ENCODE measurements around the gene SPIB. TPM values are rescaled to one million over a fixed set of nuclear protein-coding genes. Genes with fewer than 3 reads are reported as not detected.

Gene SPIB
- total and polyA plus RNA-seq, 3 experiments from 2014 or later: 0.52 to 2.2 (median 1.00) TPM

- POLR2A ChIA-PET: no interaction called here
- H3K36me3 ChIP-seq (ENCODE audit: insufficient read depth, low read length): no peaks in the 10 kb centered on the region
These were observed 6.8 kb downstream of the SPIB start for GRCh38 chr19:50425581-50425980.

GRCh38 chr19:50427318-50427925 is 8.7 kb downstream of the SPIB start:
- H3K36me3 Mint-ChIP-seq: peaks cover 0 to 4% (median 0%) of the 10 kb centered on the region in 3 donors
- DNase-seq: no peak
- peaks cover 7% of the 10 kb centered on the region for H3K4me1 ChIP-seq (ENCODE audit: insufficient read depth, low read length)
- H3K4me3 Mint-ChIP-seq: peak overlapping the region in 2 of 7 donors; percentile 3 to 52
- no peaks in the 10 kb centered on the region for H3K27me3 ChIP-seq (ENCODE audit: insufficient read depth, low read length, poor library complexity, severe bottlenecking)
- H3K27ac ChIP-seq (ENCODE audit: low read depth, low read length): no peak overlapping the region
- no peaks in the 10 kb centered on the region for H3K9me3 Mint-ChIP-seq
- no peak overlapping the region for H3K4me3 ChIP-seq (ENCODE audit: low read length)
- no peaks in the 10 kb centered on the region for H3K9me3 ChIP-seq (ENCODE audit: low read length)
- H3K4me1 Mint-ChIP-seq: peaks cover 11 to 15% (median 12%) of the 10 kb centered on the region in 3 donors
- POLR2A ChIA-PET: interaction anchor here (0.6 kb wide), 1 partner anchor 35 kb away, joined by 3 read pairs; no protein-coding TSS in a partner anchor
- peaks cover 21 to 37% of the 10 kb centered on the region in 2 donors for H3K27me3 Mint-ChIP-seq
- H3K27ac Mint-ChIP-seq: no peak overlapping the region
- no peaks in the 10 kb centered on the region for H3K36me3 ChIP-seq (ENCODE audit: insufficient read depth, low read length)
- CTCF ChIA-PET: no interaction called here

More at GRCh38 chr19:50425581-50425980, 6.8 kb downstream of the SPIB start:
- Mint-ChIP-seq H3K9me3 (no peaks in the 10 kb centered on the region), H3K4me3 (no peak overlapping the region), H3K27me3 (peaks cover 26 to 39% of the 10 kb centered on the region in 2 donors), H3K4me1 (peaks cover under 1 to 4% (median 2%) of the 10 kb centered on the region in 3 donors), H3K27ac (no peak overlapping the region), H3K36me3 (no peaks in the 10 kb centered on the region)
- Histone ChIP-seq H3K27ac (ENCODE audit: low read depth, low read length) (no peak overlapping the region), H3K4me1 (ENCODE audit: insufficient read depth, low read length) (no peaks in the 10 kb centered on the region), H3K9me3 (ENCODE audit: low read length) (no peaks in the 10 kb centered on the region), H3K4me3 (ENCODE audit: low read length) (no peak overlapping the region), H3K27me3 (ENCODE audit: insufficient read depth, low read length, poor library complexity, severe bottlenecking) (no peaks in the 10 kb centered on the region)
- no peak for DNase-seq
- CTCF ChIA-PET: no interaction called here

GRCh38 chr19:50427997-50428425 is 9.3 kb downstream of the SPIB start:
- H3K27me3 Mint-ChIP-seq: peaks cover 21 to 43% of the 10 kb centered on the region in 2 donors
- H3K27me3 ChIP-seq (ENCODE audit: insufficient read depth, low read length, poor library complexity, severe bottlenecking): peaks cover 4% of the 10 kb centered on the region
- no peak overlapping the region for H3K27ac Mint-ChIP-seq
- CTCF ChIA-PET: interaction anchor here (1.2 kb wide), 1 partner anchor 60 kb away, joined by 3 read pairs; no protein-coding TSS in a partner anchor
- no peaks in the 10 kb centered on the region for H3K9me3 ChIP-seq (ENCODE audit: low read length)
- peak in 1 of 5 donors; percentile 23 for DNase-seq
- POLR2A ChIA-PET: interaction anchor here (0.6 kb wide), 1 partner anchor 34 kb away, joined by 3 read pairs; no protein-coding TSS in a partner anchor
- no peaks in the 10 kb centered on the region for H3K9me3 Mint-ChIP-seq
- no peaks in the 10 kb centered on the region for H3K36me3 ChIP-seq (ENCODE audit: insufficient read depth, low read length)
- peaks cover 0 to 4% (median 0%) of the 10 kb centered on the region in 3 donors for H3K36me3 Mint-ChIP-seq
- H3K27ac ChIP-seq (ENCODE audit: low read depth, low read length): no peak overlapping the region
- peaks cover 9% of the 10 kb centered on the region for H3K4me1 ChIP-seq (ENCODE audit: insufficient read depth, low read length)
- H3K4me3 ChIP-seq (ENCODE audit: low read length): peak overlapping the region; percentile 28
- H3K4me1 Mint-ChIP-seq: peaks cover 11 to 15% (median 12%) of the 10 kb centered on the region in 3 donors
- H3K4me3 Mint-ChIP-seq: peak overlapping the region in 3 of 7 donors; percentile 3 to 68 (median 52)

GRCh38 chr19:50428772-50429463 is 10.2 kb downstream of the SPIB start:
- Mint-ChIP-seq H3K4me1 (peaks cover 11 to 15% (median 12%) of the 10 kb centered on the region in 3 donors), H3K36me3 (peaks cover 0 to 4% (median 0%) of the 10 kb centered on the region in 3 donors), H3K4me3 (peak overlapping the region in 1 of 7 donors; percentile 54), H3K27ac (no peak overlapping the region), H3K27me3 (peaks cover 18 to 41% of the 10 kb centered on the region in 2 donors), H3K9me3 (no peaks in the 10 kb centered on the region)
- Histone ChIP-seq H3K9me3 (ENCODE audit: low read length) (no peaks in the 10 kb centered on the region), H3K27ac (ENCODE audit: low read depth, low read length) (no peak overlapping the region), H3K4me1 (ENCODE audit: insufficient read depth, low read length) (peaks cover 9% of the 10 kb centered on the region), H3K27me3 (ENCODE audit: insufficient read depth, low read length, poor library complexity, severe bottlenecking) (peaks cover 4% of the 10 kb centered on the region), H3K4me3 (ENCODE audit: low read length) (no peak overlapping the region), H3K36me3 (ENCODE audit: insufficient read depth, low read length) (no peaks in the 10 kb centered on the region)
- DNase-seq: no peak
- CTCF ChIA-PET: interaction anchor here (1.2 kb wide), 1 partner anchor 60 kb away, joined by 3 read pairs; no protein-coding TSS in a partner anchor
- POLR2A ChIA-PET: no interaction called here

GRCh38 chr19:50430888-50431342 is 12.2 kb downstream of the SPIB start:
- Histone ChIP-seq H3K9me3 (ENCODE audit: low read length) (no peaks in the 10 kb centered on the region), H3K27ac (ENCODE audit: low read depth, low read length) (peak overlapping the region; percentile 19), H3K4me1 (ENCODE audit: insufficient read depth, low read length) (peaks cover 9% of the 10 kb centered on the region), H3K36me3 (ENCODE audit: insufficient read depth, low read length) (no peaks in the 10 kb centered on the region), H3K4me3 (ENCODE audit: low read length) (peak overlapping the region; percentile 78), H3K27me3 (ENCODE audit: insufficient read depth, low read length, poor library complexity, severe bottlenecking) (peaks cover 4% of the 10 kb centered on the region)
- Mint-ChIP-seq H3K27ac (peak overlapping the region in 6 of 8 donors; percentile 47 to 86 (median 68)), H3K4me3 (peak overlapping the region; percentile 89 to 97 (median 91)), H3K36me3 (peaks cover 0 to 4% (median 0%) of the 10 kb centered on the region in 3 donors), H3K9me3 (no peaks in the 10 kb centered on the region), H3K4me1 (peaks cover 11 to 15% (median 12%) of the 10 kb centered on the region in 3 donors), H3K27me3 (peaks cover 20 to 43% of the 10 kb centered on the region in 2 donors)
- POLR2A ChIA-PET: no interaction called here
- no peak for DNase-seq
- CTCF ChIA-PET: no interaction called here

GRCh38 chr19:50431343-50432220 is 12.8 kb downstream of the SPIB start:
- peak; percentile 76 to 89 (median 86) for DNase-seq
- peak overlapping the region; percentile 64 to 96 (median 86) for H3K27ac Mint-ChIP-seq
- POLR2A ChIA-PET: no interaction called here
- no peaks in the 10 kb centered on the region for H3K9me3 Mint-ChIP-seq
- Histone ChIP-seq H3K27ac (ENCODE audit: low read depth, low read length) (peak overlapping the region; percentile 19), H3K4me1 (ENCODE audit: insufficient read depth, low read length) (peaks cover 9% of the 10 kb centered on the region), H3K9me3 (ENCODE audit: low read length) (no peaks in the 10 kb centered on the region), H3K36me3 (ENCODE audit: insufficient read depth, low read length) (no peaks in the 10 kb centered on the region), H3K4me3 (ENCODE audit: low read length) (peak overlapping the region; percentile 78), H3K27me3 (ENCODE audit: insufficient read depth, low read length, poor library complexity, severe bottlenecking) (peaks cover 4% of the 10 kb centered on the region)
- CTCF ChIA-PET: no interaction called here
- H3K4me1 Mint-ChIP-seq: peaks cover 11 to 15% (median 12%) of the 10 kb centered on the region in 3 donors
- peaks cover 22 to 43% of the 10 kb centered on the region in 2 donors for H3K27me3 Mint-ChIP-seq
- H3K4me3 Mint-ChIP-seq: peak overlapping the region; percentile 89 to 97 (median 91)
- H3K36me3 Mint-ChIP-seq: peaks cover 0 to 4% (median 0%) of the 10 kb centered on the region in 3 donors

- POLR2A ChIA-PET: no interaction called here
- peaks cover 19 to 42% of the 10 kb centered on the region in 2 donors for H3K27me3 Mint-ChIP-seq
- peak within 1 kb of the TSS; percentile 89 to 97 (median 91) for H3K4me3 Mint-ChIP-seq
- Histone ChIP-seq H3K4me3 (ENCODE audit: low read length) (peak within 1 kb of the TSS; percentile 78), H3K9me3 (ENCODE audit: low read length) (no peaks in the 10 kb centered on the region), H3K27ac (ENCODE audit: low read depth, low read length) (peak within 1 kb of the TSS; percentile 19), H3K27me3 (ENCODE audit: insufficient read depth, low read length, poor library complexity, severe bottlenecking) (peaks cover 4% of the 10 kb centered on the region), H3K4me1 (ENCODE audit: insufficient read depth, low read length) (peaks cover 9% of the 10 kb centered on the region), H3K36me3 (ENCODE audit: insufficient read depth, low read length) (no peaks in the 10 kb centered on the region)
- H3K27ac Mint-ChIP-seq: peak within 1 kb of the TSS in 7 of 8 donors; percentile 64 to 96 (median 90)
- H3K36me3 Mint-ChIP-seq: peaks cover 0 to 4% (median 0%) of the 10 kb centered on the region in 3 donors
- CTCF ChIA-PET: no interaction called here
- H3K9me3 Mint-ChIP-seq: peaks cover 0 to 3% (median 0%) of the 10 kb centered on the region in 5 donors
- peaks cover 11 to 15% (median 12%) of the 10 kb centered on the region in 3 donors for H3K4me1 Mint-ChIP-seq
- no peak for DNase-seq
These were observed 13.7 kb downstream of the SPIB start, which contains the start of gene MYBPC2 for GRCh38 chr19:50432221-50433028. TSS of gene MYBPC2 (plus strand) at chr19:50432892. CDS start at chr19:50432954, 62 bp downstream.

Data from CD8-positive, alpha-beta memory T cell (primary cell).